CD1c-positive myeloid dendritic cell (primary cell): ENCODE measurements around the gene HIVEP3.
"Not testable (repeated sequence)": the region's sequence is repeated elsewhere in the genome, so short reads cannot be mapped to it uniquely, and the experiment has no call there.

Source experiments
- DNase-seq: peaks from one replicate; pipeline ENCODE4 v3.0.0-alpha.2; 2016; ENCODE audit errors: extremely low spot score

Gene HIVEP3

DNA sequence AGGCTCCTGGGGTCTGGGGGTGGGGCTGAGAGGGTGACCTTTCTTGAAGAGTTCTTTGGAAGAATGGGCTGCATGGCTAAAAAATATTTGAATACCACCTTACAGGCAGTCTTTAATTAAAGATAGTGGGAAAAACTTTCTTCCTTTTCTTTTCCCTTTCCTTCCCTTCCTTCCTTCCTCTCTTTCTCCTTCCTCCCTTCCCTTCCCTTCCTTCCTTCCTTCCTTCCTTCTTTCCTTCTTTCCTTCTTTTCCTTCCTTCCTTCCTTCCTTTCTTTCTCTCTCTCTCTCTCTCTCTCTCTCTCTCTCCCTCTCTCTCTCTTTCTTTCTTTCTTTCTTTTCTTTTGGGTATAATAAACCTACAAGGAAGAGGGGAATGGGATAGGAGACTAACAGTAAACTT is 356.4 kb downstream of the HIVEP3 start:
- no peak for DNase-seq

DNA sequence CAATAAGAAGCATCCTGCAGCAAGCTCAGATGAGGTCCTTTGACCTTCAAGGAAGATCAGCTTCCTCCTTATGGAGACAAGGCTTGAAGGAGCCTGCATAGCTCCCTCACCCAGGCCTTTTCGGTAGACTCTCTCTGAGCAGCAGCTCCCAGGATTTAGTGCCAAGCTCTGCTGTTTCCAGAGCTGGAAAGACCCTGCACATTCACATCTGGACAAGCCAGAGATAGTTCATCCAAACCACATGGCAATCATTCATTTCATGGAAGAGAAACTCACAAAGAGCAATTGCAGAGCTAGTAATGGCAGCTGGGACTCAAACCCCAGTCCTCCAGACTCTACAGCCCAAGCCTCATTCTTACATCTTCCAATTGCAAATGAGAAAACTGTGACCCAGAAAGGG is 357.8 kb downstream of the HIVEP3 start:
- no peak for DNase-seq

DNA sequence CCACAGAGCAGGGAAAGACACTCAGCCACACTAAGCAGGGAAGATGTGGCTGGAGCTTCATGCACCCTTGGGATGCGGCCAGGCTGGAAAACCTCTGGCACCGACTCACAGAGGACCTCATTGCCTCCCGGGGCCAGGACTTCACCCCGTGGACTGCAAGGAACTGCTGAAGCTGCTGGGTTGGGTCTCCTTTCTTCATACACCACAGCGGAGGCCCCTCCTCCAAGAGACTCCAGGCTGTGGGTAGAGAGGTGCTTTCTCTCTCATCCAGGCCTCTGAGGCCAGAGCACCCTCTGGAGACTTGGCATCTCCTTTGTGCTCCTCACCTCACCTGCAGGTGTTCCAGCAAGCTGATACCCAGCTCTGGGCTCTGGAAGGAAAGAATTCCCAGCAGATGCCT is 358.2 kb downstream of the HIVEP3 start:
- DNase-seq = no peak

DNA sequence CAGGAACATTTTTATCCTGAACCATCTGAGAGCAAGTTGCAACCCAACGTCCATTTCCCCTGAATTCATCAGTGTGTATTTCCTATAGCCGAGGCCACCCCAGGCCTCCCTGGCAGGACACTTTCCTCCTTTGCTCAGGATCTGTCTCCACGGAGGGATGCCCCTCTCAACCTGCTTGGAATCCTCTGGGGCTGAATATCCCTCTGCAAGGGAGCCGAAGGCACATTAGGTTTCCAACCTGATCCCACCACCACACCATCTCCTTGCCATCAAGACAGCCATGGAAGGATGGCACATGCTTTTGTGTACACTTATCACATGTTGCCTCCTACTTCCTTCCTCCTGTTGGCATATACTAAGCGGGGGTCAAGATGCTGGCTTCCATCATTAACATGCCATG is 359.4 kb downstream of the HIVEP3 start:
- DNase-seq = no peak

DNA sequence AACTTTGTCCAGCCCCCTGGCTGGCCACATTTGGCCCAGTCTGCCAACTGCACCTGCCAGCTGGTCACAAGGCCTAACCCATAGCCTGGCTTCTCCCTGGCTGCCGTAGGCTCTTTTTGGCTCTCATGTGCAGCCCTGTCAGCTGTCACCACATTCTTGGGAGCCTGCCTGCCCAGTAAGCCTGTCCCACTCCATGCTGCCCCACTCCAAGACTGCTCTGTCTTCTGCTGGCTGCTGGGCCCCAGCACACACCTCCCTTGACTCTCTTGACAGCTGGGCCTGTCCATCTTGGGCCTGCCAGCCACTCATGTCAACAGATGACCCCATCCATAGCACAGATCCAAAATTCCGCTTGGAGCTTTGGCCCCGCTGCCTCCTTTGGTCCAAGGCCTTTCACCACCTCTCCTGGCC is 360.0 kb downstream of the HIVEP3 start:
- DNase-seq = no peak

DNA sequence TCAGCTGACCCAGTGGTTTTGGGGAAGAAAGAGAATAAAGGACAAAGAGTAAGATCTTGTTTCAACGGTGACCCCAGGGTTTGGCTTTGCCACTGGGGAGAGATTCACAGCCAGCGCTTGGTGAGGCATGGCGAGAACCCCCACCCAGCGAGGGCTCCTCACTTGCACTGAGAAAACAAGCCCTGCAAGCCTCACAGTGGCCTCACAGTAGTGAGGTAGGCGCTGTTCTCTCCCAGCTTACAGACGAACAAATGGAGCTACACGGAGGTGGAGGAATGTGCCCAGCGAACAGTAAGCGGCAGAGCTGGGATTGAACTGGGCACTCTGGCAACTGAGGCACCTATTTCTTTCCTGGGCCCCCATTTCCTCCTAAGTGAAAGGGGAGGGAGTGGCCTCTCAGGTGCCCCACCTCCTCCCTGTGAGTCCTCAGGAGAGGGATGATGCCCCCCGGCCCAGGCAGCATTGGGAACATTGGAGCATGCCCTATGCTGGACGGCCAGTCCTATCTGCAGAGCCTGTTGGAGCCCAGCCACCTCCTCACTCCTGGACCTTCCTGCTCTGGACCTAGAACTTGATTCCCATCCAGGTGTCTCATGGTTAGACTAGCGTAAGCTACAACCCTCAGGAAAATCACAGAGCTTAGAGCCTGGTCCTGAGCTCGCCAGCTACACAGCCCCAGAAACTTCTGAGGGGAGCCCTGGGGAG is 360.8 kb downstream of the HIVEP3 start:
- DNase-seq = no peak

DNA sequence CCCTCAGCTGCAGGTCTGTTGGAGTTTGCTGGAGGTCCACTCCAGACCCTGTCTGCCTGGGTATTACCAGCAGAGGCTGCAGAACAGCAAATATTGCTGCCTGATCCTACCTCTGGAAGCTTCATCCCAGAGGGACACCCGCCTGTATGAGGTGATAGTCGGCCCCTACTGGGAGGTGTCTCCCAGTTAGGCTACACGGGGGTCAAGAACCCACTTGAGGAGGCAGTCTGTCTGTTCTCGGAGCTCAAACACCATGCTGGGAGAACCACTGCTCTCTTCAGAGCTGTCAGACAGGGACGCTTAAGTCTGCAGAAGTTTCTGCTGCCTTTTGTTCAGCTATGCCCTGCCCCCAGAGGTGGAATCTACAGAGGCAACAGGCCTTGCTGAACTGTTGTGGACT is 364.0 kb downstream of the HIVEP3 start:
- DNase-seq = not testable (repeated sequence)

DNA sequence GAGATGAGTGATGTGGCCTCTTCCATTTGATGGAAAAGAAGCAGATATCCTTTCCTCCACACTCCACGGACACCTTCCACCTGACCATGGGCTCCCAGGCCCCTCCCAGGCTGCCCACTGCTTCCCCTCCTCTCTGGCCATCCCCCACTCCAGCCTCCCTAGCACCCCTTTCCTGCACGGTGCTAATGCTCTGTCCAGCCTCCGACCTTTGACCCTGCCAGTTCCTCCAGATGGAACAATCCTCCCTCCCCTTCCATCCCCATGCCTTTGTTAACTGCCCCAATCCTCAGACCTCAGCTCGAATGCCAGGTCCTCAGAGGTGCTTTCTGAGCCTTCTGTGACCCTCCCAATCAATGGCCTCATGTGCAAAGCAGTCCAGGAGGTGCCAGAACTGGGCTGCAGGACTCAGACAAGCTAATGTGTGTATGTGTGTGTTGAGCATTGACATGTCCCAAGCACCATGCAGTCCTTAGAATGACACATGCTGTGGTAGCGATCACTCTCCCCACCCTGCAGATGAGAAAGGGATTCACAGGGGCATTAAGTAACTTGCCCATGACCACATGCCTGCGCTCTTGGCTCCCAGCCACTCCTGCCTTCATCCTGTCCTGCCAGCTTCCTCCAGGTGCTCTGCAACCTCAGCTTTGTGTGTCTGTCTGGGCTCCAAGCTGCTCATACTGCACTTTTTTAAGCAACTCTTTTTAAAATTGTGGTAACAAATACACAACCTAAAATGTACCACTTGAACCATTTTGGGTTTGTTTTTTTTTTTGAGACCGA is 370.8 kb downstream of the HIVEP3 start:
- no peak for DNase-seq

DNA sequence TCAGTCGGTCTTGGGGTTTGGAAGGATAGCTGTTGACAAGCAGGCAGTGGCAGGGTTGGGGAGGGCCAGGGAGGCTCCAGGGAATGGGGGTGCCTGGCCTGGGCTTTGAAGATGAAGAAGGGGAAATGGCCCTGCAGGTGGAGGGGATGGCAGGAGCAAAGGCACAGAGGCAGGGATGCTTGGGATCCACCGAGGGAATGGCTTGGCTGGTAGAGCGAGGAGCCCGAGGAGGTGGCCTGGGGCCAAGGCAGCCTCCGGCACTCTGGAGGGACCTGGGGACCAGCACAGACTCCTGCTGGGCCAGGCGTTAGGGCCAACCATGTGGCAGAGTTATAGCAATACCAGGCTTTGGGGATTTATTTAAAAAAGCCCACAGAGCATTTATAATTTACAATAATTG is 371.4 kb downstream of the HIVEP3 start:
- no peak for DNase-seq

DNA sequence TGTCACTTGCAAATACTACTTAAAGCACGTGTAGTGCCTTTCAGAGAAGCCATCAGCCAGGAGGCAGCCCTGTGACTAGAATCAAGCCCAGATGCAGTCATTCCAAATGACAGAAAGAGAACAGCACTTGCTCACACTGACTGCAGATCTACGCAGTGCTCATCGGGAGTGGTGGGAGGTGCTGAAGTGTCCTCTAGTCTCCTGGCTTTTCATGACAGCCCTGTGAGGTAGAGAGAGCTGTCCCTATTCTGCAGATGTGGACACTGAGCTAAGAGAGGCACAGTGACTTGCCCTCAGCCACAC is 371.9 kb downstream of the HIVEP3 start:
- no peak for DNase-seq

DNA sequence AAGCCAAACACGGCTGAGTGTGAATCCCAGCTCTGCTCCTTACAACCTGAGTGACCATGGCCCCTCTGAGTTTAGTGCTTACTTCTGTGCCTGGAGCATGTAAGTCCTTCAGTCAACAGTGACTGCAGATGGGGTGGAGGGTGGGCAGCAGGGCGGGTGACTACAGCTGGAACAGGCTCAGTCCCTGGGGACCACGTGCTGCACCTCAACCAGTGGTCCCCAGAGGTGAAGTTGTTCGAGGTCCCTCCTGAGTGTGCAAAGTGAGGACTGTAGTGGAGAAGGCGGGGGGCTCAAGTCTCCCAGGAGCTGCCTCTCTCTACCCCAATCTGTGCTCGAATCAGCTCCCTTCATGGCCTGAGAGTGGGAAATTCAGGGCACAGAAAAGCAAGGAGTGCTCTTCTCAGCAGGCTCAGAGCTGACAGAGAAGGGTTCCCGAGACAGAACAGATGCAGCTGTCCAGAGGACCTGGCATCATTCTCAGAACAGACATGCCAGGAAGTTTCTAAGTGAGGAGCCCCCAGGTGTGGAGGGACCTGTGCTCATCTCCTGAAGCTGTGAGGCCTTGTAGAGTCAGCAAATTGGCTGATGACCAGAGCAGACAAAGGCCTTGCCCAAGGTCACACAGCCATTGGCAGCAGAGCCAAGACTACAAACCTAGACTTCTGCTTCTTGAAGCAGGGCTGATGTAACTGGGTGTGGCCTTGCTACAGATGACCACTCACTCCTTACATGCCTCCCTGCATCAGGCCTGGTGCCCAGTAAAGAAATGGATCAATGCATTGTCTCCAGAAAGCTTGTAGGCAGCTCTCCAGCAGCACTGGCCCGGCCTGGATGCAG is 372.5 kb downstream of the HIVEP3 start:
- DNase-seq = no peak

DNA sequence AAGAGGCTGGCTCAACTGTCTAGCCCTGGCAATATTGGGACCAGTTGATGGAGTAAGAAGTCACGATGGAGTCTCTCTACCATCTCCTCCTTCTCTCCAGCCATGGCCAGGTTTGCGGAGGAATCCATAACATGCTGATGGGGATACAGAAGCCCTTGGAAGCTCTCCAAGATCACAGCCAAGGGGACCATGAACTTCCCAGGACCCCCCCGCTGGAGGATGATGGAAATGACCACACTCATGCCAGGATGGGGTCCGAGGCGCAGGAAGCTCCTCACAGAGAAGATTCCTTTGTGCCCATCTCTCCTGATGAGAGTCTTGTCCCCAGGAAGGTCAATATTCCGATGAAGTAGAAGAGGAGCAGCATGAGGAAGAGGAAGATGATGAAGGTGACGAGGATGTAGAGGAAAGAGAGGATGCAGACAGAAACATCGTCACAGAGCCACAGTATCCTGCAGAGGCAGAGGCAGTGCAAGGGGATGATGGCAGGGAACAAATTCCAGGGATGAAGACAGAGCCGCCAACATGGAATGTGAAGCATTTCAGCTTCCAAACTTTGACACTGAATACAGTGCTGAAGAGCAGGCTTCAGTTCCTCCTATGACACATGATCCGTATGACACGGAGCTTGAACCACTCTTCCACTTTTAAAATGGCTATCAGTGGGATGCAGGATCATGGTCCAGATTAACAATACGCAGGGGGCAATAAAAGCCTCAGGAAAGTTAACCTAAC is 376.4 kb downstream of the HIVEP3 start:
- no peak for DNase-seq

DNA sequence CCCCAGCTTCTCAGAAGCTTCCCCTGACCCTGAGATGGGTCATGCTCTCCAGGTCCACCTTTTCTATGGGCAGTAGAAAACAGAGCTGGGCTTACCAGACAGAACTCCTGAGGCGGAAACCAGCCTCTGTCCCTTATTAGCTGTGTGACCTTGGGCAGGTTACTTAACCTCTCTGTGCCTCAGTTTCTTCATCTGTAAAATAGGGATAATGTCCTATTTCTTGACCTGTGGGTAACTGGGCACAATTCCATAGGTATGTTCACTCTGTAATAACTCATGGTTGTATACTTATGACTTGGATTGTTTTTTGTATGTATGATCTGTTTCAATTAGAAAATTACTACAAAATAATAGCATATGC is 377.1 kb downstream of the HIVEP3 start:
- DNase-seq = no peak

DNA sequence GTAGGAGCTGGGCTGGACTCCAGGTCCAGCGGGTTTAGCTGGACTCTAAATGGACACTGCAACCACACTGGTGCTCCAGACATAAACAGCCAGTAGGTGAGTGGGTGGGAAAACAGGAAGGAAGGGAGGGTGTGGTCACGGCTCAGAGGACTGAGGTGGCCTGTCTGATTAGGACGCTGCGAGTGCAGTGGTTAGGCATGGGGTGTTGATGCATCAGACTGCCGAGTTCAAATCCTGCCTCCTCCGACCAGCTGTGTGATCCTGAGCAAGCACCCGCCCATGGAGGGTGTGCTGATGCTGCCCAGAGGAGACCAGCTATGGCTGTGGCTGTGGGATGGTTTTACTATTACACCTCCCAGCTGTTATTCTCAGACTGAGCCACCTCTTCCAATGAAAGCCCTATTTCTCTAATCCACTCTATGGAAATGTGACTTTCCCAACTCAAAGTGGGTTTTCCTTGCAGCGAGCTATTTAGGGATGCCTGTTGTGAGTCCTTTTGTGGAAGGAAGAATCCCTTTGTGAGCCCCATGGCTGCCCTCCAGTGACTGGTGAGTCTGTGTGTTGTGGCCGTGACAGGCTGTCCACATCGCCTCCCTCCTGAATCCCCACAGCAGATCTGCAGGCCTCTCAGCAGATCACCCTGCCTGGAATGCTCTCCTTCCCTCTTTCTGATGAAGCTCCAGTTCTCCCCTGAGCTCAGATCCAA is 377.7 kb downstream of the HIVEP3 start:
- peak; percentile 68 for DNase-seq

DNA sequence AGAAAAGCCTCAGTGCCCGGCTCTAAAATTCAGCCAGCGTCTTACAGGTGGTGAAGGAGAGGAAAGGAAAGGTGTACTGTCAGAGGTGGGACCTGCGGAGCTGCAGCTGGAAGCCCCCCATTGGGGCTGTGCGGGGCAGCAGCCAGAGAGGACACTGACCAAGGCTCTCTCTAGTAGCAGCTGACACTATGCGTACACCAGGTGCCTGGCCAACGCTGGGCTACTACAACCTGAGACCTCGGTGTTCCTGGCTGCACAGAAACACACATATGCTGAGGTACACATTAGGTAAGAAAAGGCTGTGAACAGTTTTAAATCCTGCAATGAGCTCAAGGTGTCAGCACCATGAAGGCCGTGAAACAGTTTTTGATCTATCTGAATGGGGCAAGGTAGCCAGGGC is 378.7 kb downstream of the HIVEP3 start:
- no peak for DNase-seq

DNA sequence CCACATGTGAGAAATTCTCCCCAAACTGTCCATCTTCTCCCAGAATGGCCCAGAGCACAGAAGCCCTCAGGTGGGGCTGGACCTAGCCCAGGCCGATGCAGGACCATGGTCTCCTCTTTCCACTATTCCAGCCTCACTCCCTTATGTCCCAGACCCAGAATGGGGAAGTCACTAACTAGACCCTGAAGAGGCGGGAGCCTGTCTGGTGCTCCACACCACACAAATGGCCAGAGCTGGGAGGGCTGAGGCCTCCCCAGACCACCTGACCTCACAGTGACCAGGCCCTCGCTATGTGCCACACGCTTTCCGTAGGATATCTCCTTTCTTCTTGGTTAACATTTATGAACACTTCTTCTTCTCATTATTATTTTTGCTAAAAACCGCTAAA is 379.3 kb downstream of the HIVEP3 start:
- DNase-seq = no peak

DNA sequence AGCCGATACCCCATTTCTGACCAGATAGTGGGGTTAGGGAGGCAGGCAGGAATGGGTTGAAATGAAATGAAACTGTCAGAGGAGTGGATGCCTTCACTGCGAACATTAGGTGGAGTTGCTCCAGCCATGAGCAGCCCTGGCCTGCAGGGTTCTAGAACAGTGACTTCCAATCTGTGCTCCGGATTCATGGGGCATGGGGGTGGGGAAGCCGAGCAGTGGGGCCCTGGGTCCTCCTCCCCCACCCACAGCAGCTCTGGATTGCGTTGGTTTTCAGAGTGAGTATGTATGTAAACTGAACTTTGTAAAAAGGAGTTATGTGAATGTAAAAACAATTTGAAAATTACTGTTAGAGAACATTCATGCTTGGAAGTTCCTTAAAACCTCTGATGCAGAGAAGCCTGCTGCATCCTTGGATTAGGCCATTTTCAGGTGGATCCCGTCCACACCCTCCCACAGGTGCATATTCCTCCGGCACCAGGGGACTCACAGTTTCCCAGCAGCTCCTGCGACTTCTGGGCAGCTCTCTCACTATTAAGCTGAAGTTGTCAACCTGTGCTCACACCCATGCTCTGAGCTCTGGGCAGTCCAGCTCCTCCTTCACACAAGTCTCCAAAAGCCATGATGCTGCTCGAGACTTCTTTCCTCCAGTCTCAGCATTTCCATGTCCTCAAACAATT is 379.8 kb downstream of the HIVEP3 start:
- DNase-seq = no peak

DNA sequence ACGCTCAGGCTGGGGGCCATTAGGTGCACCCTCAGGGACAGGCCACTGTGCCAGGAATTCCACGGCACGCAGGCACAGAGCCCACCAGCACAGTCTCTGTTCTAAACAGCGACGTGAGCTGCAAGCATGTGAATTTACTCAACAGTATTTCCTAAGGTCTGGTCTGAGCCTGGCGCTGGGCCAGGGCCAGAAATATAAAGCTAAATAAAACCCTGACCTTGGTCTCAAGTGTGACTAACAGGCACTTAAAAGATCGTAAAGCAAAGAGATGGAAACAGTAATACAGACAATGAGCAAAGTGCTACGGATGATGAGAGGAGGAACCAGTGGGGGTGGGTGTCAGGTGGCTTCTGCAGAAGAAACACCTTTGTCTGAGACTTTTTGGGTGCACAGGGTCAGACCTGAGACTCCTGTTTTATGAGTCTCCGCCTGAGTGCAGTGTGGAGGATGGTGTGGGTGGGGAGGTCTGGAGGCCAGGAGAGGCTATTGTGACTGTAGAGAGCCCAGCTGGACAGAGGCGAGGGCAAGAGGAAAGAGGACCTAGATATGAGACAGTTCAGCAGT is 380.9 kb downstream of the HIVEP3 start:
- DNase-seq = no peak

DNA sequence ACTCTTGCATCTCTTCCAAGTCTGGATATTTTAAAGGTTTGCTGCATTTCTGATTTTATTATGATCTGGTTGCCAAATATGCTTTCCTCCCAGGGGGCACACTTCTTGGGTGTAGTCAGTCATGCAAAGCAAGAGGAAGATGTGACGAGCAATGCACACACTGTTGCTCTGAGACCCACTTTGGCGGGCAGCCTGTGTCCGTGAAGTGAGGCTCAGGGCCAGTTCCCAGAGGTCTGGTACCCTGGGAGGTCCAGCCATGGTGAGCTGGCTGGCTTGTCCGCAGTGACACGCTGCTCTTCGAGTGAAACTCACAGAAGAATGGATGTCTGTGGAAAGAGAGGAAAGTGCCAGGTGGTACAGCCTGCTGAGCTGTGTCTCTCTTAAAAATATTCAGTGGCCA is 381.5 kb downstream of the HIVEP3 start:
- DNase-seq = no peak

DNA sequence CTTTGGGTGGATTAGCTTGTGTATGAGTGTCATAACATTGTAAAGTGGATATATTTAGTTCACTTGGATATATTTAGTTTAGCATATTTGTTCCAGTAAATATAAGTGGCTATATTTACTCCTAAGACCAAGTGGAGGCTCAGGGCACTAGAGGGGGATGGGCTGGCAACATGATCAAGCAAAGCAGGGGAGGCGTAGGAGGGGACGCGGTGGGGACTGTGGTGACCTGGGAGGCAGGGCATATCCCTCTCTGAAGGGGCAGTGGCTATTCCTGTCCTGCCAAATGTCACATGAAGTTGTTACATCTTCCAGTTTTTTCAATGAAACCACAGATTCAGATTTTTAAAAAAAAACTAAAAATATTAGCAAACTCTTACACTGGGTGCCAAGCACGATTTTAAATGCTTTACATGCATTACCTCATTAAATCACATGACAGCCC is 382.3 kb downstream of the HIVEP3 start:
- no peak for DNase-seq

DNA sequence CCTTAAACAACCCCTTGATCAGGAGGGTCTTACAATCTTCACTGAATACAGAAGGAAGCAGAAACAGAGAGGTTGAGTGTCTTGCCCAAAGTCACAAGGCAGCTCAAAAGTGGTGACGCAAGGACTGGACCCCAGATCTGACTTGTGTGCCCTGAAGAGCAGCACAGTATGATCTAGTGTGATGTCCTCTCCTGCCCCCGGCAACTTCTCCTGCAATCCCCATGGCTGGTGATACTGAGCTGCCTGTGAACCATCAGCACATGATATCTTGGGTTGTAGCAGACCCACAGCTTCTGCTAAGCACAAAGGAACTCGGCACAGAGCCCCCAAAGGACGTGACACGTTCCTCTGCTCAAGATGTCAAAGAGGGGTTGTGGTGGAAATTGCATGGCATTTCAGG is 383.0 kb downstream of the HIVEP3 start:
- DNase-seq = no peak
